Measurements from ENCODE around the gene SIL1. TPM values are rescaled to one million over a fixed set of nuclear protein-coding genes. Genes with fewer than 3 reads are reported as not detected.

SIL1 gene
- polyA plus RNA-seq, 2 of the 4 experiments (the other 2 are of a cell fraction), result 27.6 to 45.5 TPM

- TF ChIP-seq, protein P1, sequence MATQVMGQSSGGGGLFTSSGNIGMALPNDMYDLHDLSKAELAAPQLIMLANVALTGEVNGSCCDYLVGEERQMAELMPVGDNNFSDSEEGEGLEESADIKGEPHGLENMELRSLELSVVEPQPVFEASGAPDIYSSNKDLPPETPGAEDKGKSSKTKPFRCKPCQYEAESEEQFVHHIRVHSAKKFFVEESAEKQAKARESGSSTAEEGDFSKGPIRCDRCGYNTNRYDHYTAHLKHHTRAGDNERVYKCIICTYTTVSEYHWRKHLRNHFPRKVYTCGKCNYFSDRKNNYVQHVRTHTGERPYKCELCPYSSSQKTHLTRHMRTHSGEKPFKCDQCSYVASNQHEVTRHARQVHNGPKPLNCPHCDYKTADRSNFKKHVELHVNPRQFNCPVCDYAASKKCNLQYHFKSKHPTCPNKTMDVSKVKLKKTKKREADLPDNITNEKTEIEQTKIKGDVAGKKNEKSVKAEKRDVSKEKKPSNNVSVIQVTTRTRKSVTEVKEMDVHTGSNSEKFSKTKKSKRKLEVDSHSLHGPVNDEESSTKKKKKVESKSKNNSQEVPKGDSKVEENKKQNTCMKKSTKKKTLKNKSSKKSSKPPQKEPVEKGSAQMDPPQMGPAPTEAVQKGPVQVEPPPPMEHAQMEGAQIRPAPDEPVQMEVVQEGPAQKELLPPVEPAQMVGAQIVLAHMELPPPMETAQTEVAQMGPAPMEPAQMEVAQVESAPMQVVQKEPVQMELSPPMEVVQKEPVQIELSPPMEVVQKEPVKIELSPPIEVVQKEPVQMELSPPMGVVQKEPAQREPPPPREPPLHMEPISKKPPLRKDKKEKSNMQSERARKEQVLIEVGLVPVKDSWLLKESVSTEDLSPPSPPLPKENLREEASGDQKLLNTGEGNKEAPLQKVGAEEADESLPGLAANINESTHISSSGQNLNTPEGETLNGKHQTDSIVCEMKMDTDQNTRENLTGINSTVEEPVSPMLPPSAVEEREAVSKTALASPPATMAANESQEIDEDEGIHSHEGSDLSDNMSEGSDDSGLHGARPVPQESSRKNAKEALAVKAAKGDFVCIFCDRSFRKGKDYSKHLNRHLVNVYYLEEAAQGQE (IDR thresholded peaks at IDR 0.05), result no peak
- TF ChIP-seq NR3C1 (IDR thresholded peaks at IDR 0.05) (no peak), HOXB5 (CRISPR knock-in tag; IDR thresholded peaks at IDR 0.05) (no peak)
These were observed 283.8 kb downstream of the SIL1 start (continued) for GRCh38 chr5:138914338-138914737.

DNA sequence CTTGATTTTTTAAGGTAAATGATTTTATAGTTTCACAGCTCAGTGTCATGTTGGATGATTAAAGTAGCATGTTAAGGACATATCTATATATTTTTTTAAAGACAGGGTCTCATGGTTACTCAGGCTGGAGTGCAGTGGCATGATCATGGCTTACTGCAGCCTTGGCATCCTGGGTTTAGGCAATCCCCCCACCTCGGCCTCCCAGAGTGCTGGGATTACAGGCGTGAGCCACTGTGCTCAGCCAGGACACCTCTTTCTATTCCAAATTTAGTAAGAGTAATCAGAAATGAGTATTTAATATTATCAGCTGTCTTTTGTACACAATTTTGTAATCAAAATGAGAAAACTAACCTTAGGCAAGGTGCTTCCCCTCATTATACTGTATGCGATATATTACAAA, 284.4 kb downstream of the SIL1 start:
- TF ChIP-seq MAFK (IDR thresholded peaks at IDR 0.05; ENCODE audit: partially characterized antibody), result no peak
- no peak for TF ChIP-seq EHF (CRISPR knock-in tag; IDR thresholded peaks at IDR 0.05)
- no peak for TF ChIP-seq FOXS1 (CRISPR knock-in tag; IDR thresholded peaks at IDR 0.05)
- TF ChIP-seq MAZ (IDR thresholded peaks at IDR 0.05; ENCODE audit: borderline replicate concordance, low read depth, low read length), result no peak
- TF ChIP-seq RNF2 (IDR thresholded peaks at IDR 0.05; ENCODE audit: borderline replicate concordance, low read depth), result no peak
- no peak for TF ChIP-seq POLR2AphosphoS2 (conservative IDR thresholded peaks at IDR 0.05; ENCODE audit: low read length)
- no peak for TF ChIP-seq HMGXB4 (CRISPR knock-in tag; IDR thresholded peaks at IDR 0.05; ENCODE audit: borderline replicate concordance)
- TF ChIP-seq, protein P2, sequence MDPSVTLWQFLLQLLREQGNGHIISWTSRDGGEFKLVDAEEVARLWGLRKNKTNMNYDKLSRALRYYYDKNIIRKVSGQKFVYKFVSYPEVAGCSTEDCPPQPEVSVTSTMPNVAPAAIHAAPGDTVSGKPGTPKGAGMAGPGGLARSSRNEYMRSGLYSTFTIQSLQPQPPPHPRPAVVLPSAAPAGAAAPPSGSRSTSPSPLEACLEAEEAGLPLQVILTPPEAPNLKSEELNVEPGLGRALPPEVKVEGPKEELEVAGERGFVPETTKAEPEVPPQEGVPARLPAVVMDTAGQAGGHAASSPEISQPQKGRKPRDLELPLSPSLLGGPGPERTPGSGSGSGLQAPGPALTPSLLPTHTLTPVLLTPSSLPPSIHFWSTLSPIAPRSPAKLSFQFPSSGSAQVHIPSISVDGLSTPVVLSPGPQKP (IDR thresholded peaks at IDR 0.05; ENCODE audit: low read depth, low read length), result no peak
- TF ChIP-seq, protein P3, sequence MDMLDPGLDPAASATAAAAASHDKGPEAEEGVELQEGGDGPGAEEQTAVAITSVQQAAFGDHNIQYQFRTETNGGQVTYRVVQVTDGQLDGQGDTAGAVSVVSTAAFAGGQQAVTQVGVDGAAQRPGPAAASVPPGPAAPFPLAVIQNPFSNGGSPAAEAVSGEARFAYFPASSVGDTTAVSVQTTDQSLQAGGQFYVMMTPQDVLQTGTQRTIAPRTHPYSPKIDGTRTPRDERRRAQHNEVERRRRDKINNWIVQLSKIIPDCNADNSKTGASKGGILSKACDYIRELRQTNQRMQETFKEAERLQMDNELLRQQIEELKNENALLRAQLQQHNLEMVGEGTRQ (IDR thresholded peaks at IDR 0.05), result no peak
- no peak for TF ChIP-seq RAD21 (conservative IDR thresholded peaks at IDR 0.05 in 1 of 2, IDR thresholded peaks at IDR 0.05 in 1 of 2)
- no peak for TF ChIP-seq HOXB5 (CRISPR knock-in tag; IDR thresholded peaks at IDR 0.05)
- TF ChIP-seq SMC3 (IDR thresholded peaks at IDR 0.05), result no peak
- no peak for TF ChIP-seq NPAS2 (CRISPR knock-in tag; IDR thresholded peaks at IDR 0.05; ENCODE audit: borderline replicate concordance)
- TF ChIP-seq FOSB (CRISPR knock-in tag; IDR thresholded peaks at IDR 0.05), result no peak
- no peak overlapping the region for H3K27ac ChIP-seq
- ChIA-PET CTCF (no interaction called here), POLR2A (no interaction called here)
- no peaks in the 10 kb centered on the region for H3K4me1 ChIP-seq
- DNase-seq (ENCODE audit: low read depth in 1 of 2, low spot score in 1 of 2) (no peak), ATAC-seq (no peak), FAIRE-seq (no peak)
- no peaks in the 10 kb centered on the region for H3K9me3 ChIP-seq
- 97% methylated on average over 3 of the region's 3 CpGs for WGBS (ENCODE audit: missing lambda C conversion rate)
- no peak overlapping the region for H3K4me2 ChIP-seq
- H3K4me3 ChIP-seq, result no peak overlapping the region

- FAIRE-seq, result no peak
- ChIA-PET CTCF (no interaction called here), POLR2A (no interaction called here)
These were observed 286.1 kb downstream of the SIL1 start for GRCh38 chr5:138912093-138912492.

More at GRCh38 chr5:138912093-138912492, 286.1 kb downstream of the SIL1 start:
- no peak for DNase-seq (ENCODE audit: low read depth in 1 of 2, low spot score in 1 of 2)
- WGBS (ENCODE audit: missing lambda C conversion rate), result 88% methylated on average over 4 of the region's 4 CpGs
- no peak overlapping the region for H3K4me3 ChIP-seq
- TF ChIP-seq GATA3 (IDR thresholded peaks at IDR 0.05; ENCODE audit: borderline replicate concordance) (no peak), ZSCAN20 (CRISPR knock-in tag; IDR thresholded peaks at IDR 0.05) (no peak), CTCF (IDR thresholded peaks at IDR 0.05) (no peak), MAZ (IDR thresholded peaks at IDR 0.05; ENCODE audit: borderline replicate concordance, low read depth, low read length) (no peak), RNF2 (IDR thresholded peaks at IDR 0.05; ENCODE audit: borderline replicate concordance, low read depth) (no peak), HOXA7 (CRISPR knock-in tag; IDR thresholded peaks at IDR 0.05) (no peak)
- TF ChIP-seq, protein P2 (IDR thresholded peaks at IDR 0.05; ENCODE audit: low read depth, low read length), result no peak
- TF ChIP-seq, protein P4, sequence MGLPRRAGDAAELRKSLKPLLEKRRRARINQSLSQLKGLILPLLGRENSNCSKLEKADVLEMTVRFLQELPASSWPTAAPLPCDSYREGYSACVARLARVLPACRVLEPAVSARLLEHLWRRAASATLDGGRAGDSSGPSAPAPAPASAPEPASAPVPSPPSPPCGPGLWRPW (IDR thresholded peaks at IDR 0.05), result no peak
- TF ChIP-seq, protein P5, sequence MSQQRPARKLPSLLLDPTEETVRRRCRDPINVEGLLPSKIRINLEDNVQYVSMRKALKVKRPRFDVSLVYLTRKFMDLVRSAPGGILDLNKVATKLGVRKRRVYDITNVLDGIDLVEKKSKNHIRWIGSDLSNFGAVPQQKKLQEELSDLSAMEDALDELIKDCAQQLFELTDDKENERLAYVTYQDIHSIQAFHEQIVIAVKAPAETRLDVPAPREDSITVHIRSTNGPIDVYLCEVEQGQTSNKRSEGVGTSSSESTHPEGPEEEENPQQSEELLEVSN (IDR thresholded peaks at IDR 0.05; ENCODE audit: borderline replicate concordance, low read depth), result no peak
- no peak; a peak in 1 of 6 replicates for ATAC-seq
- no peak overlapping the region for H3K4me2 ChIP-seq
- H3K9me3 ChIP-seq, result no peaks in the 10 kb centered on the region
- H3K4me1 ChIP-seq, result no peaks in the 10 kb centered on the region
- H3K27ac ChIP-seq, result no peak overlapping the region

Measured in A549 (cell line).